ENCODE measurements around the gene TAS2R4. TPM values are rescaled to one million over a fixed set of nuclear protein-coding genes. Genes with fewer than 3 reads are reported as not detected.
A peak's percentile ranks its signal among the peaks of the same experiment; 100 is the strongest.
"Not testable (repeated sequence)": the region's sequence is repeated elsewhere in the genome, so short reads cannot be mapped to it uniquely, and the experiment has no call there.

The TAS2R4 gene, protein sequence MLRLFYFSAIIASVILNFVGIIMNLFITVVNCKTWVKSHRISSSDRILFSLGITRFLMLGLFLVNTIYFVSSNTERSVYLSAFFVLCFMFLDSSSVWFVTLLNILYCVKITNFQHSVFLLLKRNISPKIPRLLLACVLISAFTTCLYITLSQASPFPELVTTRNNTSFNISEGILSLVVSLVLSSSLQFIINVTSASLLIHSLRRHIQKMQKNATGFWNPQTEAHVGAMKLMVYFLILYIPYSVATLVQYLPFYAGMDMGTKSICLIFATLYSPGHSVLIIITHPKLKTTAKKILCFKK
- total RNA-seq (2014; rRNA removed; shearing (Covaris generic); ENCODE audit: low replicate concordance): not detected in 2 replicates

DNA sequence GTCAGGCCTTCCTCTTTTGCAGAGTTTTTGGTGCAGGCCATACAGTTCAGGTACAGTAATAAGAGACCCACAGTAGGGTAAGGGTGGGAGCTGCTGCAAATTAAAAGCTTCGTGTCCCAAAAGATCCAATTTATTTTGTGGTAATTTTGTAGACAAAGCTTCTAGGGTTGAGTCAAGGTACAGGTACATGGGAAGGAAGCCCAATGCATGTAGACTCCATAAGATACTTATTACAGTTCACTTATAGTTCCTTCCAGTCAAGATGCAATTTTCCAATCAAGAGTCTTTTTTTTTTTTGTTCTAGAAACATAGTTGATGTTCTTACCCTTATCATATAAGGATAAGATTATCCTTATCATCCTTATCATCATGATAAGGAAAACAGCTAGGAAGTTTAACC, at the start of gene TAS2R4:
Gene TAS2R4, plus strand, starts transcription at position 301 of the 400 bp plus-strand sequence. CDS start 1,815 bp downstream, outside the sequence.
- in situ Hi-C loops (cut with HindIII; ENCODE audit: low pct_unique_long_range_greater_than_20kb, low sequenced_read_pairs): no loop called here
- no peak for DNase-seq (ENCODE audit: low read depth)

DNA sequence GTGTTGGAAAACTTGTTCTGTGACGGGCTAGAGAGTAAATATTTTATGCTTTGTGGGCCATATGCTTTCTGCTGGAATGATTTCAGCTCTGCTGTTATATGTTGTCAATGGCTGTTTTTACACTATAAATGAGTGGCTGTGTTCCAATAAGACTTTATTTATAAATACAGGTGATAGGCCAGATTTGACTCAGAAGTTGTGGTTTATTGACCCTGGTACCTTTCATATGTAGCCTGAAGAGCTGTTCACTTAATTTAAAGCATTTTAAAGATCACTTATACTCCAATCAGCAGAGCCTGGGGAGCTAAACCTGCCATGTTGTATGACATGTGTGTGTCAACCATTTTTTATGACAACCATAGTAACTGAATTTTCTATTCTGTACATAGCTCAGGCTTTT, 47.5 kb upstream of the TAS2R4 start:
- in situ Hi-C loops (cut with HindIII; ENCODE audit: low pct_unique_long_range_greater_than_20kb, low sequenced_read_pairs): no loop called here
- DNase-seq (ENCODE audit: low read depth): no peak

DNA sequence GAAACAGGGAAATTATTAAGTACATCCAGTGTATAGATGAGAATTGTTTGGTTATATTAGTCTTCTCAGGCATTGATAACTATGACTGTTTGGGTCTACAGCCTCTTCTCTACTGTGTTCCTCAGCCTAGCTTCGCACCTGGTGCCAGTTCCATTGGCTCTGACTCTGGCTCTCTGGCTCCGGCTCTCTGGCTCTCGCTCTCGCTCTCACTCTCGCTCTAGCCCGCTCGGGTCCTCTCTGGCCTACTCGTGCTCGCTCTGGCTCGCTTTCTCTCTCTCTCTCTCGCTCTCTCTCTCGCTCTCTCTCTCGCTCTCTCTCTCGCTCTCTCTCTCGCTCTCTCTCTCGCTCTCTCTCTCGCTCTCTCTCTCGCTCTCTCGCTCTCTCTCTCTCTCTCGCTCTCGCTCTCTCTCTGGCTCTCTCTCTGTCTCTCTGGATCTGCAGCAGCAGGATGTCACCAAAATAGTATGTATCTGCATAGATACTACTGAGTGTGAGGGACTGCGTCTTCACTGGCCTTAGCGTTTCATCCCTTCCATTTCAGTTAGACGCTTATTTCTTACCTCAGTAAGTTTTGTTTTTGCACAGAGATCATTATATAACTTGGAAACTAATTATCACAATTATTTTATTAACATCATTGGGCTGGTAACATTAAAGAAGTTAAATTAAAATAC, 44.9 kb upstream of the TAS2R4 start:
- in situ Hi-C loops (cut with HindIII; ENCODE audit: low pct_unique_long_range_greater_than_20kb, low sequenced_read_pairs): no loop called here
- no peak for DNase-seq (ENCODE audit: low read depth)

DNA sequence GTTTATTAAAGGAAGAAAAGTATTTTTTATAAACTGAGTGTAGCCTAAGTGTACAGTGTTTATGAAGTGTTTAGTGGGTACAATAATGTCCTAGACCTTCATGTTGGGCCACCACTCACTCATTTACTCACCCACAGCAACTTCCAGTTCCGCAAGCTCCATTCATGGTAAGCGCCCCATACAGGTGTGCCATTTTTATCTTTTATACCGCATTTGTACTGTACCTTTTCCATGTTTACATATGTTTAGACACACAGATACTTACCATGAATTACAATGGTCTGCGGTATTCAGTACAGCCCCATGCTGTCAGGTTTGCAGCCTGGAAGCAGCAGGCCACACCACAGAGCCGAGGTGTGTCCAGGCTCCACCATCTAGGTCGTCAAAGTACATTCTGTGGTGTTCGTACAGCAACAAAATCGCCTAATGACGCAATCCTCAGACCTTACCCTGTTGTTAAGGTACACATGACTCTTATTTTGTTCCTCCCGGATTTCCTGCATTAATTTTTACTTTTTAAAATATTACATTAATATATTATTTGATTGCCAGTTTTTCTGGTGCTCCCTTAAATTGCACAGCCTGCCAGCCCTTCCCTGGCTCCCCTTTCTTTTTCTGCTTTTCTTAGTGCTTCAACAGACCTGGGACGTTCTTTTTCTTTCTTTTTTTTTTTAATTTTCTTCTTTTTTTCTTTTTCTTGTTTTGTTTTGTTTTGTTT, 39.2 kb upstream of the TAS2R4 start:
- DNase-seq (ENCODE audit: low read depth): peak; percentile 6
- in situ Hi-C loops (cut with HindIII; ENCODE audit: low pct_unique_long_range_greater_than_20kb, low sequenced_read_pairs): no loop called here

DNA sequence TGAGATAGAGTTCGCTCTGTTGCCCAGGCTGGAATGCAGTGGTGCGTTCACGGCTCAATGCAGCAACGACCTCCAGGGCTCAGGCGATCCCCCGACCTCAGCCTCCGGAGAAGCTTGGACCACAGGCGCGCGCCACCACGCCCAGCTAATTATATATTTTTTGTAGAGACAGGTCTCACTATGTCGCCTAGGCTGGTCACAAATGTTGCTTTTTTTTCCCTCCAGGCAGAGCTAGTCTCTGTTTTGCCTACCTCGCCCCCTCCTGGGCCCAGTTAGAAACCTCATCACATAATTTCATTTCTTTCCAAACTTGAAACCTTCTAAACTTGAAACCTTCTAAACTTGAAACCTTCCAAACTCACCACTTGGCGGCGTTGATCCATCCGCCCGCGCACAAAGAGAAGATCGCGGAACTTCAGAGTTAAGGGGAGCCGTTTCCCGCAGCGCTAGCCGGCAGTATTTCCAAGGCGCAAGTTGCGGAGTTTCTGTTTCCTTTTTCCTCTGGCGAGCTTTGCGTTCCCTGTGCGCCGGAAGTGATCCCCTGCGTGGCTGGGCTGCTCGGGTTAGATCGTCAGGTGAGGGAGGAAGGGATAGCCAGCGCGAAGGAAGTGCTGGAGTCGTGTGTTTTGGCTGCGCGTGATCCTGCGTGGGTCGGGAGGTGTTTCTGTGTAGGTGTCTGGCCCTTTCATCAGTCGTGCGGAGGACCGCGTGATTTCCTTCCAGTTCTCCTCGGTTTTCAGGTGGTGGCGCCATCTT, 38.5 kb upstream of the TAS2R4 start, which contains the start of gene SSBP1:
Gene SSBP1, plus strand, starts transcription at position 523 of the 756 bp plus-strand sequence. CDS start 809 bp downstream, outside the sequence.
- in situ Hi-C loops (cut with HindIII; ENCODE audit: low pct_unique_long_range_greater_than_20kb, low sequenced_read_pairs): no loop called here
- peak; percentile 96 for DNase-seq (ENCODE audit: low read depth)

DNA sequence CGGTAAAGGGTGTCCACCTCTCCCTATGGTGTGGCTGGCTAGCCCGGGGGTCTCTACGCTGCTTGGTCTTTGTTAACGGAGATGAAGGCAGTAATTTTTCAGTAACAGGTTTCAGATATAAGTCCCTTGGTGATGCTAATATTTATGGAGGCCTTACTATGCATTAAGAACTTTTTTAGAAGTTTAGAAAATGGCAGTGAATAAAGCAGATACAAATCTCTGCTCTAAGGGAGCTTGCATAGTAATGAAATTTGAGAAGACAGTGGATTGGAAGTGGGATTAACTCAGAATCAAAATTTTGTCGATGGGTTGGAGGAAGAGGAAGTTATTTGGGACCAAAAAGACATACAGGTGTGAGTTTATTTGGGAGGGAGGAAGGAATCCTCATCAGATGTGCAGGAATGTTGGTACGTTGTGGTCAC, 37.9 kb upstream of the TAS2R4 start:
- no peak for DNase-seq (ENCODE audit: low read depth)
- in situ Hi-C loops (cut with HindIII; ENCODE audit: low pct_unique_long_range_greater_than_20kb, low sequenced_read_pairs): no loop called here

DNA sequence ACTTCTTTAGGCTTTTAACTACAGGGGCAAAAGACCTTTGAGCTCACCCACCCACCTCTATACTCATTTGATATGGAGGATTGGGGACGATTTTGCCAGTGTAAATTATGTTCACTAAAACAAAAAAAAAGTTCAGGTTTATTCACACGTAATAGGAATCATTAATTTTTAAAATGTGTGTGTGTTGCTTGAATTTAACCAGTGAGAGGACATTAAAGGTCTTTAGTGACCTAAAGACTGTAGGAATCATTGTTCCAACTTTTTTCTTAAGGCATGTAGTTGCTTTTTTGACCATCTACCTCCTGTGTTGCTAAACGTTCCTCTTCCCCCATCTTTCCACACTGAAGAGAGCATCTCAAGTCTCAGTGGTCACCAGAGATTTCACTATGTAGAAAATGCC, 37.2 kb upstream of the TAS2R4 start:
- in situ Hi-C loops (cut with HindIII; ENCODE audit: low pct_unique_long_range_greater_than_20kb, low sequenced_read_pairs): no loop called here
- DNase-seq (ENCODE audit: low read depth): no peak

DNA sequence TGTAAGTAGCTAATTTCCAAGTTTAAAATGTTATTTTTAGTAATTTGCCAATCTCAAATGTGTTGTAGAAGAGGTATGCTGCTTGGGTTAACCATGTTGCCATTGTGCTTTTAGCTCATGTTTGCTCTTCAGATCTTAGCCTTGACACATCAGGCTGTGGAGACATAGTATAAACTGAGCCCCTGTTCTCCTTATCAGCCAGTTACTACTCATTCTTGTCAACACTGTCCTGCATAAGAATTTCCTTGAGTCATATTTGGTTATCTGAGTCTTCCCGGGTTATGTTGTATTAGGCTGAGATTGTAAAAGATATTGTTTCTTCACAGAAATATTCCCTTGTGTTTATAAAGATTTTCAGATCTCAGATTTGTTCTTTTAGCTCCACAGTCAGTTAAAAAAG, 34.2 kb upstream of the TAS2R4 start:
- in situ Hi-C loops (cut with HindIII; ENCODE audit: low pct_unique_long_range_greater_than_20kb, low sequenced_read_pairs): no loop called here
- DNase-seq (ENCODE audit: low read depth): no peak

DNA sequence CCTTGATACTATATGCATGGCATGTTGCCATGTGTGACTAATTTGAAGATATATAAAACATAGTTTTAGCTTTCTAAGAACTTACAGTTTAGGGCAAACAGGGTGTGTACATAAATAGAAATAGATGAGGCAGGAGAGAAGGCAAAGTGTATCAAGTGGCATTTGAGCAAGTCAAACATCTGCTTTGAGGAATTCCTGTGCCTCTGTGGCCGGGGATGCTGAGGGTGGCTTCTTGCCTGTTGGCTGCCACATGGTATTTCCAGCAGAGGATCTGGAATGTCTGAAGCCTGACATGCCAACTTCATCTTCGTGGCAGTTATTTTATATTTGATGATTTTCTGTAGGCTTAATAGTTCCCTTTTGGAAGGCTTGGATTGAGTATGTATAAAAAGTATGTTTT, 32.3 kb upstream of the TAS2R4 start:
- no peak for DNase-seq (ENCODE audit: low read depth)
- in situ Hi-C loops (cut with HindIII; ENCODE audit: low pct_unique_long_range_greater_than_20kb, low sequenced_read_pairs): no loop called here

DNA sequence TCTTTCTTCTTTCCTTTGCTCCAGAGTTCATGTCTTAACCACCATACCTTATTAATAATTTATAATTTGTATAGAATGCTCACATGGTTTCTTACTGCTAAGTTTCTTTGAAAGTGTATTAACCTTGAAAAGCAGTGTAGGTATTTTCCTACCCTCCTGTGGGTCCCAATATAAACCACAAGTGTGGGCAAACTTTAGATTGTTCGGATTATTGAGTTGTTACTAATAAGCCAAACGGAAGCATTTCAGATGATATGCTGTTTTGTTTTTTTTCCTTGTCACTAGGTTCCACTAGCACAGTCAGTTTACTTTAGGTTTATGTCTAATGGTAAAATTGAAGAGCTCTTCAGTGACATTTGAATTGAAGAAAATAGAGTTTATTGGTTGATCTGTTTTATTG, 28.1 kb upstream of the TAS2R4 start:
- in situ Hi-C loops (cut with HindIII; ENCODE audit: low pct_unique_long_range_greater_than_20kb, low sequenced_read_pairs): no loop called here
- peak; percentile 7 for DNase-seq (ENCODE audit: low read depth)

DNA sequence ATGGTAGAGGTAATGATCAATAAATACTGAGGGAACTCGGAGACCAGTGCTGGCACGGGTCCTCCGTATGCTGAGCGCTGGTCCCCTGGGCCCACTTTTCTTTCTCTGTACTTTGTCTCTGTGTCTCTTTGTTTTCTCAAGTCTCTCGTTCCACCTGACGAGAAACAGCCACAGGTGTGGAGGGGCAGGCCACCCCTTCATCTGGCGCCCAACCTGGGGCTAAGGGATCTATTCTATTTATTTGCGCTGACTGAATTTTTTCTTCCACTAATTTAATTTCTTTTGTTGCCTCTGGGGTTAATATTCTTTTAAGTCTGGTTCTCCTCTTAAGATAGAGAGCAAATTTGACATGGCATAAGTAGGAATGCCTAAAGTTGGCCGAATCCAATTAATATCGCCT, 24.6 kb upstream of the TAS2R4 start:
- peak; percentile 39 for DNase-seq (ENCODE audit: low read depth)
- in situ Hi-C loops (cut with HindIII; ENCODE audit: low pct_unique_long_range_greater_than_20kb, low sequenced_read_pairs): not testable (repeated sequence)

DNA sequence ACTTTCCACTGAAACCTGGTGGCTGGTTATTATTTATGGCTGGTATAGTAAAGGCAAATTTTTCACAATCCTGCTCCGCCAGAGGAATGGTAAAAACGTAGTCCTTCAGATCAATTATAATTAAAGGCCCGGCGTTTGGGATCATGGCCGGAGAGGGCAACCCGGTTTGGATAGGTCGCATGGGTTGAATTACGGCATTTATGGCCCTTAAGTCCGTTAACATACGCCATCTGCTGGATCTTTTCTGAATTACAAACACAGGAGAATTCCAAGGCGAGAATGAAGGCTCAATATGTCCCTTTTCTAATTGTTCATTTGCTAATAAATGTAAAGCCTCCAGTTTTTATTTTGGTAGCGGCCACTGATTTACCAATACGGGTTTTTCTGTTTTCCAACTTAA, 23.8 kb upstream of the TAS2R4 start:
- in situ Hi-C loops (cut with HindIII; ENCODE audit: low pct_unique_long_range_greater_than_20kb, low sequenced_read_pairs): no loop called here
- no peak for DNase-seq (ENCODE audit: low read depth)

DNA sequence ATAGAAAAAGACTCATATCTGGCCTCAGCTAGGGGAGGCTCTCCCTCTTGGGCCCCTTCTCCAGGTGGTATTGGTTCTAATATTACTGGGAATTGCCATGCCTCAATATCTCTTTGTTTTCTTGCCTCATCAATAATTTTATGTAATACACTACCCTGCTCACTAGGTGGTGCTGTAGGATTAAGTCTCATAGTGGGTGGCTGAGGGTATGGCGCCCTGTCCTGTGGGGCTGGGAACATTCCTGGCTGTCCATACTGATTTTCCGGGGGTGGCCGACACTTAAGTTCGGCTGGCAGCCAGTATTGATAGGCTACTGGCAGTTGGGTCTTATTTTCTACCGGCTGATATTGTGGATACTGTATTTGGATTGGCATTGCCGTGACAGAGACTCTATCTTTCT, 21.5 kb upstream of the TAS2R4 start:
- DNase-seq (ENCODE audit: low read depth): no peak
- in situ Hi-C loops (cut with HindIII; ENCODE audit: low pct_unique_long_range_greater_than_20kb, low sequenced_read_pairs): no loop called here

DNA sequence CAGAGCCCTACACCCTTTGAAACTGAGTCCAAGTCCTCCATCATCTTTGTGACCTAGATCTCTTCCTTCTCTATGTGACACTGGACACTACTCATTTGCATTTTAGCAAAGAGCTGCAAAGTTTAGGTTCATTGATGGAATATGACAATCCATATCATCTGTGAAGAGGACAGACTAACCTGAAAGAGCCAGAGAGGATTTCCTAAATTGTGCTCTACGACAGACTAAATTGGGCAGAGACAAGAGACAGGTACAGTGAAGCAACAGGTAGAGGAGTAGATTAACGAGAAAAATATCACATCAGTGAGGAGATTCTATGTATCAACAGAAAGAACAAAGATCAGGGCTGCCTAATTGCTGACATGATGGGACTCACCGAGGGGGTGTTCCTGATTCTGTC, 12.7 kb upstream of the TAS2R4 start, which contains the start of gene TAS2R3:
Gene TAS2R3, plus strand, starts transcription at position 301 of the 400 bp plus-strand sequence. Its CDS starts 62 bp downstream, at position 363.
- in situ Hi-C loops (cut with HindIII; ENCODE audit: low pct_unique_long_range_greater_than_20kb, low sequenced_read_pairs): no loop called here
- DNase-seq (ENCODE audit: low read depth): no peak

DNA sequence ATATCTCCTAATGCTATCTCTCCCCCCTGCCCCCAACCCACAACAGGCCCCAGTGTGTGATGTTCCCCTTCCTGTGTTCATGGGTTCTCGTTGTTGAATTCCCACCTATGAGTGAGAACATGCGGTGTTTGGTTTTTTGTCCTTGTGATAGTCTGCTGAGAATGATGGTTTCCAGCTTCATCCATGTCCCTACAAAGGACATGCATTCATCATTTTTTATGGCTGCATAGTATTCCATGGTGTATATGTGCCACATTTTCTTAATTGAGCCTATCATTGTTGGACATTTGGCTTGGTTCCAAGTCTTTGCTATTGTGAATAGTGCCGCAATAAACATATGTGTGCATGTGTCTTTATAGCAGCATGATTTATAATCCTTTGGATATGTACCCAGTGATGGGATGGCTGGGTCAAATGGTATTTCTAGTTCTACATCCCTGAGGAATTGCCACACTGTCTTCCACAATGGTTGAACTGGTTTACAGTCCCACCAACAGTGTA, 6.3 kb upstream of the TAS2R4 start:
- DNase-seq (ENCODE audit: low read depth); in situ Hi-C loops (cut with HindIII; ENCODE audit: low pct_unique_long_range_greater_than_20kb, low sequenced_read_pairs): not testable (repeated sequence)

DNA sequence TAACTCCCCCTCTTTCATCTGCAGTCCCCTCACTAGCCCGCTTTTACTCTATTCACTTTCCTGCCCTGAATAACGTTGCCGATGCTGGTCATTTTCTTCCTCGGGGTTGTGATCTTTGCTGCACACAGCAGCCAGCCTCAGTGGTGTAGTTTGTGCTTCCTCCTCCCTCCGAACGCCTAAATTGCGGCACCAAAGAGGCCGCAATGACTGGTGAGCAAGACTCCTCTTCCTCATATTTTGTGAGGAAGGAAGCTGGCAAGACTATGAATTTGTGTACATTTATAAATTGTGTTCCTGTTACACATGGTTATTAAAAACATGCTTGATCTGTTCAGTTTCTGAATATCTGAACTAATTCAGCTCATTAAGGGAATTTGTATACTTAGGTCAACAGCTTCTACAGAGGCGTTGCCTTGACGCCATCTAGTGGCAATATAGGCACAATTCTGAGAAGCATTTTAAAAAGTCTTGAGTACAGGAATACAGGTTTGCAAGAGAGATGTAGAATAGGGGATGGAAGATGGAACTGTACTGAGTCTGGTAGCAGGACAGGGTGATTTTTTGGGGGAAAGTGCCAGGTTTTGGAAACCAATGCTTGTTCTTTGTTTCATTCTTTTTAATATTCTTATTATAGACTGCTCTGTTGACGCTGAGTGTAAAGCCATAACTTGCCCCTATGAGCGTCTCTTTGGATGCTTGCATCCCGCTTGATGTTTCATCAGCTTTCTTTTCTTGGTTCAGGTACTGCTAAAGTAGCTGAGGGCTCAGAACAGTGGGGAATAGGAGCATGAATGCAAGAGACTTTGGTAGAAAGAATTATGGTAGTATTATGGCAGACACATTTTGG, 9.5 kb downstream of the TAS2R4 start:
- in situ Hi-C loops (cut with HindIII; ENCODE audit: low pct_unique_long_range_greater_than_20kb, low sequenced_read_pairs): no loop called here
- DNase-seq (ENCODE audit: low read depth): peak; percentile 29

DNA sequence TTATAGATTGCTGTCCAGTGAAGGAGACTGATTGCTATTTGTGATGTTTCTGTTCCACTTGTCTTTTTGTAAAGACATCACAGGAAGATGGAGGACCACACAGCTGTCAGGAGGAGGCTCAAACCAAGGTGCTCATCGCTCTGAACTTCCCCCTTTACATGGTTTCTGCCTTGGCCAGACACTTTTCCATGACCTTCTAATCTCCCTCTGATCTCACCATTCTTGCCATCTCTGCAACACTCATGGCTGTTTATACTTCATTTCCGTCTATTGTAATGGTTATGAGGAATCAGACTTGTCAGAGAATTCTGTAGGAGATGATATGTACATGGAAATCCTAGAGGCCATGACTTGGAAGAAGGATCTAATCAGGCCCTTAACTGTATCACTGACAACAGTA, 11.8 kb downstream of the TAS2R4 start:
- DNase-seq (ENCODE audit: low read depth): no peak
- in situ Hi-C loops (cut with HindIII; ENCODE audit: low pct_unique_long_range_greater_than_20kb, low sequenced_read_pairs): no loop called here
